ENCODE measurements around the gene RAET1G.

- TF ChIP-seq CTCF (IDR thresholded peaks at IDR 0.05) (no peak), POLR2AphosphoS5 (IDR thresholded peaks at IDR 0.05) (no peak)
These were observed 39.7 kb upstream of the RAET1G start for GRCh38 chr6:149962461-149963211.
